Activated CD4-positive, alpha-beta T cell treated with anti-CD3 and anti-CD28 coated beads, Interleukin-2, amount 50 U/mL, for 24 hours (primary cell): ENCODE measurements around the gene DCDC2C.

ENCODE experiments used
- DNase-seq, 2 donors: peaks; one replicate each; pipeline ENCODE4 v3.0.0-alpha.2; 2020; ENCODE audit warnings: low read depth in 1 of 2, low spot score in 1 of 2

The DCDC2C gene

GRCh38 chr2:3708576-3708975 lies 5.2 kb downstream of the DCDC2C start:
- DNase-seq: no peak

GRCh38 chr2:3709225-3709624 lies 5.8 kb downstream of the DCDC2C start:
- DNase-seq: no peak

- DNase-seq: no peak
Measured at GRCh38 chr2:3712424-3712823, 9.0 kb downstream of the DCDC2C start.

DNA sequence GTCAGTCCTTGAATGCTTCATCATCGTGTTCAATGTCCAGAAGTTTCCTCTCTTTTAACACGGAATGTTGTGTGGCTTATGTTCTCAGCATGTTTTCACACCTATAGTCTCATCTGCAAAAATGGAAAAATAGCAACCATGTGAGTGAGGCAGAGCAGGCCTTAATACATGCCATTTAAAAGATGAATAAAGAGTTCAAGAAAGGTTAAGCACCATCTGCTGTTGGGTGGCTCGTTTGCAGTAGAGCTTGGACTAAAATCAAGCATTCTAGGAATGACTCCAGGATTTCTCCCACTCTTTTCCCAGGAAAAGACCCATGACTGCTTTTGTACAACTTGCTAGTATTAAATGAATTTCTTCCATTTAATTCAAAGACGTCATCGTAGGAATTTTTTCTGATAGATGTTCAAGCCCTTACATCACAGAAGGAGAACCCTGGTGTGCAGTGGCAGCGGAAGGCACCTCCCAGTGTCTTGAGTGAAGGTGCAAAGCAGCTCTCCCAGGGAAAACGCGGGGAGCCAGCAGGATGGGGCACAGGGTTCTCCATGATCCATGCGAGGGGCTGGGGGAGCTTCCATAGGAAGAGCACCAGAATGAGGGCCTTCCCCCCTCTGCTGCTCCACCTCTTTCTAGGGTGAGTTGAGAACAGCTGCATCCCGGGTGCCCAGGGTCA lies 9.6 kb downstream of the DCDC2C start:
- DNase-seq: no peak

GRCh38 chr2:3718679-3719078 lies 15.3 kb downstream of the DCDC2C start:
- no peak for DNase-seq

DNA sequence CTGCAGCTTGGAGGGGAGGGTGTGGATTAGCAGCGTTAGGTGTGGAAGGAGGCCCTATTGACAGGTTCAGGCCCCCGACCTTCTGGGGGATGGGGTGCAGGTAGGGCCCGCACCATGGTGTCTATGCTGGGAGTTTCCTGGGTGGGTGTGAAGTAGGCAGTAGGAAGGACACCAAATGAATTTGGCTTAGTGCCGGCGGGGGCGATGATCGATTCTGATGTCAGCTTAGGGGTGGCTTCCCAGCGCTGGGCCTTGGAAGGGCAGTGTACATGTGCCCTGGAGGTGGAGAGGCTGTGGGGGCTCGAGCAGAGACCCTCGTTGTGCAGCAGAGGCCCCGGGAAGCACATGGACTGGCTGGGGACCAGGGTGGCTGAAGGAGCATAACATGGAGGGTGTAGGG lies 21.6 kb downstream of the DCDC2C start:
- no peak for DNase-seq

DNA sequence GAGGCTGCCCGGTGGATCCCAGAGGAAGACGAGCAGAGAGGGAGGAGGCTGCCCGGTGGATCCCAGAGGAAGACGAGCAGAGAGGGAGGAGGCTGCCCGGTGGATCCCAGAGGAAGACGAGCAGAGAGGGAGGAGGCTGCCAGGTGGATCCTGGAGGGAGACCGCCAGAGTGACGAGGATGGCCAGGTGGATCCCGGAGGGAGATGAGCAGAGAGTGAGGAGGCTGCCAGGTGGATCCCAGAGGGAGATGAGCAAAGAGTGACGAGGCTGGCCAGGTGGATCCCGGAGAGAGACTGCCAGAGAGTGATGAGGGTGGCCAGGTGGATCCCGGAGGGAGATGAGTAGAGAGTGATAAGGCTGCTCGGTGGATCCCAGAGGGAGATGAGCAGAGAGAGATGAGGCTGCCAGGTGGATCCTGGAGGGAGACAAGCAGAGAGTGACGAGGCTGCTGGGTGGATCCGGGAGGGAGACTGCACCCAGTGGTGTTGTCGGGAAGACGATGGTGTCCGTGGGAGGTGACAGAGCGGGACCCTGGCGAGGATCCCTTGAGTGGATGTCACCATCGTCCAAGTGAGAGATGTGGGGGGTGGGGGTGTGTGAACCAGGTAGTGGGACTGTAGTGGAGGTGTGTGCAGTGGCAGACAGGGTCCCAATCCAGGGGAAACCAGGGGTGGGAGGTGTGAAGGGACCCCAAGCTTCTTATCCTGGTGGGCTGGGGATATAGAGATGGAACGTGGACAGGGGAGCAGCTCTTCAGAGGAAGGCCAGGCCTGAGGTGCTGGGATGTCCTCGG lies 22.3 kb downstream of the DCDC2C start:
- no peak for DNase-seq

GRCh38 chr2:3726511-3726910 lies 23.1 kb downstream of the DCDC2C start:
- DNase-seq: no peak

- no peak for DNase-seq
Measured at GRCh38 chr2:3727397-3728045, 24.1 kb downstream of the DCDC2C start.

GRCh38 chr2:3728104-3729054 lies 25.0 kb downstream of the DCDC2C start:
- DNase-seq: no peak

DNA sequence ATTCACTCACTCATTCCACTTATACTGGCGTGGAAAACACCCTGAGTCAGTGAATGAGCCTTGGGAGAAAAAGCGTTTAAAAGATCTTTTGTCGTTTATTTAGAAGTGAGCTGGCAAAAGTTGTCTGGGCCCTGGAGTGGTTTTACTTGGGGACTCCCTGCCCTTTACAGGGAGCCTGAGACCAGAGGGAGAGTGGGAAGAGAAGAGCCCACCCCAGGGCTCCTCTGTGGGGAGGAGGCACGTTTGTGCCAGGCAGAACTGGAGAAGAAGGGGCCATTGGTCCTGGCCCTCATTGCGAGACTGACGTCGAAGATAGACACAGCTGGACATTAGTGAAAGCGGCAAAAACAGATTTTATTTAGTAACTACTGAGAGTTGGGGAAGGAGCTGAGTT lies 25.7 kb downstream of the DCDC2C start:
- no peak for DNase-seq

GRCh38 chr2:3729786-3730185 lies 26.4 kb downstream of the DCDC2C start:
- no peak for DNase-seq

DNA sequence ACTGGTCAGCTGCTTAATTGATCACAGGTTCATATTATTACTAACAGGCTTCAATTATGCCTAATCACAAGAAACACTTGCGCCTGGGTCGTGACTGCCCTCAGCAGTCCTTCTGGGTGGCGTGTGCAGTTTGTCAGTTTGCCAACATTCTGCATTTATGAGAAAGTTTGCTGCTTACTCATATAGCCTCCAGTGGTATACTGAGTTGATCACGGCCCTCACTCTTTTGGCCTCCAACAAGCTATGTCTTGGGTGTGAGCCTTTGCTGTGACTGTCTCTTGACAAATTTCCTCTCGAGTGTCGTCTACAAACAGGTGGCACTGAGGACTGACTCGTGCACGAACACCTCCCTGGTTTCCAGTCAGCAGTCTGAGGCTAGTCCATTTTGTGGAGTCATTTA lies 27.3 kb downstream of the DCDC2C start:
- DNase-seq: no peak

GRCh38 chr2:3731829-3732228 lies 28.5 kb downstream of the DCDC2C start:
- no peak for DNase-seq

DNA sequence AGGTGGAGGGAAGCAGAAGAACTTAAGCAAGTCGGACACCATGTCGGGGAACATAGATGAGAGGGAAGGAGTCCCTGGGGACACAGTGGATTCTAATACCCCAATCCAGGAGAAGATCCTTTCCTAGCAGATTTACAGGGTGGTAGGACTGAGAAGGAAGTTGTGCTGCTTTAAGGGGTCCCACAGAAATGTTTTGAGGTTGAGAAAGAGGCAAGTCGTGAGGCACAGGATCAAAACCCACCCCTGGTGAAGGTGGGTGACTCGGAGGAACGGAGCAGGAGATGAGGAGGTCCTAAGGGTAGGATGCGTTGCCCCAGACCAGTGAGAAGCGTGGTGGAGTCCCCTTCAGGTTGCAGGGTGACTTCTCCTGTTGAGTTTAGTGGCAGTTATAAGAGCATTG lies 32.7 kb downstream of the DCDC2C start:
- no peak for DNase-seq

- DNase-seq: no peak
Measured at GRCh38 chr2:3737128-3737527, 33.8 kb downstream of the DCDC2C start.

- DNase-seq: no peak
Measured at GRCh38 chr2:3738454-3738853, 35.1 kb downstream of the DCDC2C start.

- DNase-seq: no peak
Measured at GRCh38 chr2:3739313-3739712, 35.9 kb downstream of the DCDC2C start.

GRCh38 chr2:3741396-3741795 lies 38.0 kb downstream of the DCDC2C start:
- DNase-seq: no peak

DNA sequence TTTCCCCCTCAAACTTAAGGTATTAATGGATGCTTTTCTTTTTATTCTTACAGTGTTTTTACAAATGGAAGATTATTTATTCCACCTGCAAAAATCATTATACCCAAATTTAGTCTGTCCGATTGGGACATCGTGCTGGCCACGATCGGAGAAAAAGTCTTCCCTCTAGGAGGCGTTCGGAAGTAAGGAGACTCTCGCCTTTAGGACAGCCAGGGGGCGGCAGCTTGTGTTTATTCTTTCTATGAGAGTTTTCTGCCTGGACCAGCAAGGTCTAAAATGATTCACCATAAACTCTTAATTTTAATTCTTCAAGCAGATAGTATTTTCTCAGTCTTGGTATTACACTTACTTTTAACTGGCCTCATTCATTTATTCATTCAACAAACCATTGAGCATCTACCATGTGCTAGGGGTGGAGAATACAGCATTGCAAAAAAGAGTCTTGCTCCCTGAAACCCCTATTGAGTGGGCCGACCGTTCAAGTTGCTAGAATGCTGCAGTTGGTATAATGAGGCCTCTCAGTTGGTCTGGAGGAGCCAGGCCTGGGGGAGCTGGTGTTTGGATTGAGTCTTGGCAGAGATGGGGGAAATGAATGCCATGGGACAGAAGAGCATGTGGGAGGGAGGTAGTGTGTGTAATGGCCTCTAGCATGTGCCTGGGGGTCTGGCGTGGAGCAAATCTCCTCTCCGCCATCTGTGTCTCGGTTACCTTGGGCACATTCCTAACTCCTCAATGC lies 38.7 kb downstream of the DCDC2C start:
- DNase-seq: no peak
